CD4-positive, alpha-beta T cell treated with Interferon gamma for 1 hour (primary cell): ENCODE results near the gene MAPKAP1.

Experiments used
- DNase-seq: peaks from one replicate; pipeline ENCODE4 v3.0.0-alpha.2; 2020

The MAPKAP1 gene

GRCh38 chr9:125529589-125530515, 177.2 kb downstream of the MAPKAP1 start:
- DNase-seq, result no peak

GRCh38 chr9:125529107-125529506, 177.9 kb downstream of the MAPKAP1 start:
- no peak for DNase-seq

GRCh38 chr9:125527471-125528002, 179.5 kb downstream of the MAPKAP1 start:
- DNase-seq, result no peak

- DNase-seq, result no peak
These were observed 180.9 kb downstream of the MAPKAP1 start for GRCh38 chr9:125525921-125526631.

GRCh38 chr9:125524583-125525355, 182.2 kb downstream of the MAPKAP1 start:
- DNase-seq, result no peak

- no peak for DNase-seq
These were observed 183.3 kb downstream of the MAPKAP1 start for GRCh38 chr9:125523681-125524080.

- DNase-seq, result no peak
These were observed 184.7 kb downstream of the MAPKAP1 start for GRCh38 chr9:125522328-125522725.

GRCh38 chr9:125521462-125522327, 185.3 kb downstream of the MAPKAP1 start:
- no peak for DNase-seq

- no peak for DNase-seq
These were observed 187.3 kb downstream of the MAPKAP1 start for GRCh38 chr9:125519734-125520133.

GRCh38 chr9:125517577-125517976, 189.4 kb downstream of the MAPKAP1 start:
- DNase-seq, result no peak

- DNase-seq, result no peak
These were observed 190.7 kb downstream of the MAPKAP1 start for GRCh38 chr9:125515983-125516940.

GRCh38 chr9:125515281-125515680, 191.7 kb downstream of the MAPKAP1 start:
- no peak for DNase-seq

- DNase-seq, result no peak
These were observed 192.5 kb downstream of the MAPKAP1 start for GRCh38 chr9:125514468-125514867.

GRCh38 chr9:125513668-125514413, 193.2 kb downstream of the MAPKAP1 start:
- no peak for DNase-seq

GRCh38 chr9:125513303-125513667, 193.7 kb downstream of the MAPKAP1 start:
- no peak for DNase-seq

GRCh38 chr9:125511789-125512660, 195.0 kb downstream of the MAPKAP1 start:
- DNase-seq, result no peak

- DNase-seq, result no peak
These were observed 196.0 kb downstream of the MAPKAP1 start for GRCh38 chr9:125510980-125511379.

GRCh38 chr9:125509476-125509875, 197.5 kb downstream of the MAPKAP1 start:
- DNase-seq, result no peak

GRCh38 chr9:125508249-125508648, 198.8 kb downstream of the MAPKAP1 start:
- DNase-seq, result no peak
